ENCODE data around the gene SYT2.
"Not testable (repeated sequence)": the region's sequence is repeated elsewhere in the genome, so short reads cannot be mapped to it uniquely, and the experiment has no call there.

DNA sequence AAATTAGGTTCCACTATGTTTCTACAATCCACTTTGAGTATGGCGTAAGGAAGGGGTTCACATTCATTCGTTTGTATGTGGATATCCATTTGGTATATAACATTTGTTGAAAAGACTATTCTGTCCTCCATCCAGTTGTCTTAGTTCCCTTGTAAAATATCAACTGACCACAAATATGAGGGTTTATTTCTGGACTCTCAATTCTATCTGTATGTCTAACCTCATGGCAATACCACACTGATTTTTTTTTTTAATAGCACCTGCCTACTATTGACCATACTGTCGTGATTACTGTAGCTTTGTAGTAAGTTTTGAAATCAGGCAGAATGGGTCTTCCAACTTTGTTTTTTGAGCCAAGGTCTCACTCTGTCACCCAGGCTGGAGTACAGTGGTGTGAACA, 98.2 kb downstream of the SYT2 start:
- TF ChIP-seq EP300 (IDR thresholded peaks at IDR 0.05); CTCF (IDR thresholded peaks at IDR 0.05); POLR2A (IDR thresholded peaks at IDR 0.05; ENCODE audit: low read depth): not testable (repeated sequence)

All from esophagus muscularis mucosa (tissue), 4 donors.